ENCODE data around the gene FAM53B.

- TF ChIP-seq EZH2 (optimal IDR thresholded peaks at IDR 0.05; ENCODE audit: low read depth, low read length) = no peak
- no peak for TF ChIP-seq CTCF (IDR thresholded peaks at IDR 0.05; ENCODE audit: low read length)
- TF ChIP-seq EZH2phosphoT487 (IDR thresholded peaks at IDR 0.05; ENCODE audit: low read length) = no peak
Observed at GRCh38 chr10:124627866-124628675, 116.1 kb downstream of the FAM53B start.

All from MM.1S (cell line).